HepG2 (cell line): Measurements from ENCODE around the gene CMIP. TPM values are rescaled to one million over a fixed set of nuclear protein-coding genes. Genes with fewer than 3 reads are reported as not detected.

ENCODE experiments used
- BCLAF1 ChIP-seq: fragments of 450-650 bp; IDR thresholded peaks from 2 replicates; pipeline ENCODE4 v1.6.1; 2017; ENCODE audit warnings: mild to moderate bottlenecking
- FOXO4 ChIP-seq: sonication (generic); formaldehyde crosslinking; conservative IDR thresholded peaks from 2 replicates; pipeline ENCODE4 v1.8.1; 2023; ENCODE audit warnings: missing genetic modification reagents
- KLF6 ChIP-seq: IDR thresholded peaks from 2 replicates; pipeline ENCODE4 v1.8.0; 2016; ENCODE audit warnings: missing biosample characterization, missing genetic modification reagents
- MBD4 ChIP-seq: IDR thresholded peaks from 2 replicates; pipeline ENCODE4 v1.6.1; 2012; ENCODE audit warnings: low read length, inconsistent platforms, borderline replicate concordance
- MIER2 ChIP-seq: IDR thresholded peaks from 2 replicates; pipeline ENCODE4 v1.6.1; 2016; ENCODE audit warnings: missing biosample characterization, missing genetic modification reagents
- PCBP1 ChIP-seq: fragments of 200-400 bp; formaldehyde crosslinking; IDR thresholded peaks from 2 replicates; pipeline ENCODE4 v1.6.1; 2017; ENCODE audit warnings: mild to moderate bottlenecking, low read depth, low read length, borderline replicate concordance
- POLR2AphosphoS2 ChIP-seq: IDR thresholded peaks from 2 replicates; pipeline ENCODE4 v1.6.1; 2011; ENCODE audit warnings: low read depth, low read length, improper control_type of control experiment
- RBM39 ChIP-seq: fragments of 200-400 bp; formaldehyde crosslinking; IDR thresholded peaks from one replicate; pipeline ENCODE4 v1.6.1; 2018; ENCODE audit warnings: antibody characterized with exemption, mild to moderate bottlenecking, low read depth, low read length; ENCODE audit not compliant: poor library complexity, severe bottlenecking
- SPEN ChIP-seq: sonication (generic); formaldehyde crosslinking; IDR thresholded peaks from 2 replicates; pipeline ENCODE4 v1.5.1; 2020; ENCODE audit warnings: low read depth, mild to moderate bottlenecking, missing genetic modification reagents
- SYNCRIP ChIP-seq: fragments of 200-400 bp; formaldehyde crosslinking; IDR thresholded peaks from 2 replicates; pipeline ENCODE4 v1.6.1; 2018; ENCODE audit warnings: mild to moderate bottlenecking, low read depth, low read length; ENCODE audit not compliant: insufficient read depth
- THAP8 ChIP-seq: sonication (generic); formaldehyde crosslinking; IDR thresholded peaks from 2 replicates; pipeline ENCODE4 v1.5.1; 2020; ENCODE audit warnings: missing genetic modification reagents, mild to moderate bottlenecking, borderline replicate concordance
- ZBTB34 ChIP-seq: sonication (generic); formaldehyde crosslinking; IDR thresholded peaks from 2 replicates; pipeline ENCODE4 v1.8.0; 2022; ENCODE audit warnings: mild to moderate bottlenecking, missing genetic modification reagents
- ZBTB38 ChIP-seq: sonication (generic); formaldehyde crosslinking; IDR thresholded peaks from 2 replicates; pipeline ENCODE4 v1.5.1; 2020; ENCODE audit warnings: mild to moderate bottlenecking, missing genetic modification reagents
- ZBTB46 ChIP-seq: sonication (generic); formaldehyde crosslinking; IDR thresholded peaks from 2 replicates; pipeline ENCODE4 v1.4.0; 2020; ENCODE audit warnings: mild to moderate bottlenecking, missing genetic modification reagents, borderline replicate concordance
- ZNF138 ChIP-seq: sonication (generic); formaldehyde crosslinking; IDR thresholded peaks from 2 replicates; pipeline ENCODE4 v1.5.0; 2020; ENCODE audit warnings: mild to moderate bottlenecking, low read depth, missing genetic modification reagents
- ZNF263 ChIP-seq: sonication (generic); formaldehyde crosslinking; IDR thresholded peaks from 2 replicates; pipeline ENCODE4 v1.4.0; 2020; ENCODE audit warnings: missing genetic modification reagents
- ZNF3 ChIP-seq: IDR thresholded peaks from 2 replicates; pipeline ENCODE4 v1.7.0; 2017; ENCODE audit warnings: inconsistent platforms
- ZNF30 ChIP-seq: sonication (generic); formaldehyde crosslinking; IDR thresholded peaks from 2 replicates; pipeline ENCODE4 v1.5.0; 2020; ENCODE audit warnings: mild to moderate bottlenecking, missing genetic modification reagents
- ZNF414 ChIP-seq: sonication (generic); formaldehyde crosslinking; IDR thresholded peaks from 2 replicates; pipeline ENCODE4 v1.5.0; 2020; ENCODE audit warnings: missing genetic modification reagents
- ZNF83 ChIP-seq: sonication (generic); formaldehyde crosslinking; IDR thresholded peaks from 2 replicates; pipeline ENCODE4 v1.4.0; 2020; ENCODE audit warnings: missing genetic modification reagents, mild to moderate bottlenecking, borderline replicate concordance
- polyA plus RNA-seq, 8 experiments: library from polyadenylated mRNA; depleted of rRNA in 3 of 8; stranded (reverse) in 7 of 8; unstranded in 1 of 8; fragments of >200 nt; fragmentation: Illumina TruSeq in 4 of 8; extraction: Trizol in 4 of 8; gene quantifications; 2 replicates each; pipeline versions ENCODE4 v1.2.1 to v1.2.3, GENCODE V29; 2011 to 2016; ENCODE audit warnings: low read depth in 4 of 8, missing spikeins in 1 of 8, mixed read lengths in 1 of 8; ENCODE audit not compliant: insufficient read depth in 1 of 8
- total RNA-seq, 5 experiments: library from RNA; depleted of rRNA; stranded (reverse); fragments of >200 nt; fragmentation: Illumina TruSeq; extraction: Trizol; gene quantifications; 2 replicates each; pipeline ENCODE4 v1.2.3, GENCODE V29; 2016; ENCODE audit warnings: low read depth in 1 of 5

CMIP gene
- total and polyA plus RNA-seq, 2 of the 13 experiments (the other 11 are each of a cell fraction or from before 2014, with no cell fraction given) = 10.9 to 18.1 TPM

- no peak for TF ChIP-seq ZBTB46 (CRISPR knock-in tag)
- TF ChIP-seq ZBTB38 (CRISPR knock-in tag) = peak; percentile 70; the same call in 1 of the 2 replicates
- no peak for TF ChIP-seq RBM39
- TF ChIP-seq PCBP1 = no peak
- TF ChIP-seq SYNCRIP = no peak
- TF ChIP-seq ZNF83 (CRISPR knock-in tag) = no peak
- no peak for TF ChIP-seq FOXO4 (CRISPR knock-in tag)
- no peak for TF ChIP-seq THAP8 (CRISPR knock-in tag)
- 0 out of 2 replicates have a peak, but pooled peaks have one; percentile 22 for TF ChIP-seq ZNF263 (CRISPR knock-in tag)
- TF ChIP-seq MIER2 (CRISPR knock-in tag) = no peak
- TF ChIP-seq SPEN (CRISPR knock-in tag) = peak; percentile 39; the same call in 1 of the 2 replicates
- no peak for TF ChIP-seq KLF6 (CRISPR knock-in tag)
- no peak for TF ChIP-seq POLR2AphosphoS2
- no peak for TF ChIP-seq ZNF138
- TF ChIP-seq MBD4 = no peak
- TF ChIP-seq ZNF3 (CRISPR knock-in tag) = no peak
- TF ChIP-seq ZBTB34 (CRISPR knock-in tag) = peak; percentile 76
- no peak for TF ChIP-seq ZNF414 (CRISPR knock-in tag)
- no peak for TF ChIP-seq ZNF30 (CRISPR knock-in tag)
- TF ChIP-seq BCLAF1 = no peak
Observed at GRCh38 chr16:81558444-81559175, 114.0 kb downstream of the CMIP start (continued).
